ENCODE results near the gene DDIT4. TPM values are rescaled to one million over a fixed set of nuclear protein-coding genes. Genes with fewer than 3 reads are reported as not detected.

DDIT4 gene
- polyA plus RNA-seq, 3 donors: 26.1 to 611 (median 45.8) TPM

DNA sequence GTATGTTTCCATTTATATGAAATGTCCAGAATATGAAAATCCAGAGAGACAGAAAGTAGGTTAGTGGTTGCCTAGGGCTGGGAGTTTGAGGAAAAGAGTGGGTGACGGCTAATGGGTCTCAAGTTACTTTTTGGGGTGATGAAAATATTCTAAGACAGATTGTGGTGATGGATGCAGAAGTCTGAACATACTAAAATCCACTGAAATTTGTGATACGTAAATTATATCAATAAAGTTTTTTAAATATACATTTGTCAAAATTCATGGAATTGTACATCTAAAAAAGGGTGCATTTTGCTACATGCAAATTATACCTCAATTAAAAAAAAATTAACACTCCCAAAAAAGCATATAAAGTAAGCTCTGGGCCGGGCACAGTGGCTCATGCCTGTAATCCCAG lies 9.4 kb downstream of the DDIT4 start:
- 67% methylated on average over 1 of the region's 3 CpGs for WGBS (ENCODE audit: insufficient coverage)
- Mint-ChIP-seq H3K4me3 (no peak overlapping the region), H3K4me1 (peaks cover 30% of the 10 kb centered on the region), H3K27ac (peak overlapping the region in 1 of 7 donors; percentile 26), H3K27me3 (ENCODE audit: low read depth in 3 of 3) (peaks cover 0 to 6% (median 0%) of the 10 kb centered on the region in 3 donors), H3K9me3 (no peaks in the 10 kb centered on the region), H3K36me3 (no peaks in the 10 kb centered on the region)
- Histone ChIP-seq H3K4me3 (replicated peaks in 1 of 3; ENCODE audit: low read depth in 2 of 3, low read length in 3 of 3) (no peak overlapping the region), H3K9ac (ENCODE audit: insufficient read depth, low read length, poor library complexity, severe bottlenecking) (no peak overlapping the region), H3K4me1 (ENCODE audit: control insufficient read depth in 1 of 2, insufficient read depth in 2 of 2, low read length in 2 of 2) (peaks cover 23 to 34% of the 10 kb centered on the region in 2 donors), H2AFZ (ENCODE audit: insufficient read depth, low read depth, low read length, poor library complexity, severe bottlenecking) (no peak overlapping the region), H3K9me3 (replicated peaks in 1 of 2; ENCODE audit: control insufficient read depth in 1 of 2, insufficient read depth in 1 of 2, low read length in 2 of 2) (no peaks in the 10 kb centered on the region), H3K27me3 (ENCODE audit: control insufficient read depth in 2 of 2, insufficient read depth in 2 of 2, low read length in 2 of 2) (no peaks in the 10 kb centered on the region), H4K20me1 (ENCODE audit: insufficient read depth, low read length) (no peaks in the 10 kb centered on the region), H3K36me3 (replicated peaks in 1 of 2; ENCODE audit: control insufficient read depth in 1 of 2, insufficient read depth in 2 of 2, low read length in 2 of 2) (no peaks in the 10 kb centered on the region), H3K4me2 (replicated peaks; ENCODE audit: extremely low read depth, low read length, poor library complexity, severe bottlenecking) (no peak overlapping the region), H3K79me2 (ENCODE audit: insufficient read depth, low read length) (no peaks in the 10 kb centered on the region), H3K27ac (ENCODE audit: low read depth in 1 of 2, low read length in 2 of 2) (no peak overlapping the region)
- TF ChIP-seq, protein P1, sequence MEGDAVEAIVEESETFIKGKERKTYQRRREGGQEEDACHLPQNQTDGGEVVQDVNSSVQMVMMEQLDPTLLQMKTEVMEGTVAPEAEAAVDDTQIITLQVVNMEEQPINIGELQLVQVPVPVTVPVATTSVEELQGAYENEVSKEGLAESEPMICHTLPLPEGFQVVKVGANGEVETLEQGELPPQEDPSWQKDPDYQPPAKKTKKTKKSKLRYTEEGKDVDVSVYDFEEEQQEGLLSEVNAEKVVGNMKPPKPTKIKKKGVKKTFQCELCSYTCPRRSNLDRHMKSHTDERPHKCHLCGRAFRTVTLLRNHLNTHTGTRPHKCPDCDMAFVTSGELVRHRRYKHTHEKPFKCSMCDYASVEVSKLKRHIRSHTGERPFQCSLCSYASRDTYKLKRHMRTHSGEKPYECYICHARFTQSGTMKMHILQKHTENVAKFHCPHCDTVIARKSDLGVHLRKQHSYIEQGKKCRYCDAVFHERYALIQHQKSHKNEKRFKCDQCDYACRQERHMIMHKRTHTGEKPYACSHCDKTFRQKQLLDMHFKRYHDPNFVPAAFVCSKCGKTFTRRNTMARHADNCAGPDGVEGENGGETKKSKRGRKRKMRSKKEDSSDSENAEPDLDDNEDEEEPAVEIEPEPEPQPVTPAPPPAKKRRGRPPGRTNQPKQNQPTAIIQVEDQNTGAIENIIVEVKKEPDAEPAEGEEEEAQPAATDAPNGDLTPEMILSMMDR (IDR thresholded peaks at IDR 0.05): no peak
- intact Hi-C loops (cut with micrococcal nuclease): no loop called here
- no peak for DNase-seq

DNA sequence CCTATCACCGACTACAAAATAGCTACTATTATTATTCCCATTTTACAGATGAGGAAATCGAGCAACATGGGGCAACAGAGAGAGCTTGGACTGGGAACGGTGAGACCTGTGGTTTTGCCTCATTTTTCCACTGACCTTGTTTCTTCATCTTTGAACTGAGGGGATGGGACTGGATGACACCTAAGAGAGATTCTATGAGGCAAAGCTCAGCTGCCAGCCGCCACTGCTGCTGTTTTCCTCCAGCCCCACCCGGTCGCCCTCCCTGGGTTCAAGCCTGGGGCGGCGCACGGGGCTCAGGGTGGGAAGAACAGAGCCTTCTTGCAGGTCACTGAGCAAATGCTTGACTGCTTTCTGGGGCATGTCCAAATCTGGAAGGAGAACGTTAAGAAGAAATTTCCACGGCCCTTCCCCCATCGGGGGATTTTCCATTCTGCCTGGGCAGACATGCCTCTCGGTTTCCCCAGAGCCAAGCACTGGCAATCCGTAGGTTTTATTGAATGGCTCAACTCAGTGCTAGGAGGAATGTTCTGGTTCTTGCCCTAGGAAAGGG lies 12.3 kb downstream of the DDIT4 start:
- Histone ChIP-seq H3K9ac (ENCODE audit: insufficient read depth, low read length, poor library complexity, severe bottlenecking) (no peak overlapping the region), H3K79me2 (ENCODE audit: insufficient read depth, low read length) (no peaks in the 10 kb centered on the region), H3K4me2 (replicated peaks; ENCODE audit: extremely low read depth, low read length, poor library complexity, severe bottlenecking) (no peak overlapping the region), H3K9me3 (replicated peaks in 1 of 2; ENCODE audit: control insufficient read depth in 1 of 2, insufficient read depth in 1 of 2, low read length in 2 of 2) (no peaks in the 10 kb centered on the region), H3K4me1 (ENCODE audit: control insufficient read depth in 1 of 2, insufficient read depth in 2 of 2, low read length in 2 of 2) (peaks cover 23 to 34% of the 10 kb centered on the region in 2 donors), H2AFZ (ENCODE audit: insufficient read depth, low read depth, low read length, poor library complexity, severe bottlenecking) (no peak overlapping the region), H3K27ac (ENCODE audit: low read depth in 1 of 2, low read length in 2 of 2) (no peak overlapping the region), H3K27me3 (ENCODE audit: control insufficient read depth in 2 of 2, insufficient read depth in 2 of 2, low read length in 2 of 2) (no peaks in the 10 kb centered on the region), H3K4me3 (replicated peaks in 1 of 3; ENCODE audit: low read depth in 2 of 3, low read length in 3 of 3) (no peak overlapping the region), H4K20me1 (ENCODE audit: insufficient read depth, low read length) (no peaks in the 10 kb centered on the region), H3K36me3 (replicated peaks in 1 of 2; ENCODE audit: control insufficient read depth in 1 of 2, insufficient read depth in 2 of 2, low read length in 2 of 2) (no peaks in the 10 kb centered on the region)
- H3K27me3 Mint-ChIP-seq (ENCODE audit: low read depth in 3 of 3): peaks cover 0 to 6% (median 0%) of the 10 kb centered on the region in 3 donors
- intact Hi-C loops (cut with micrococcal nuclease): no loop called here
- no peak overlapping the region for H3K4me3 Mint-ChIP-seq
- peak overlapping the region in 5 of 7 donors; percentile 10 to 50 (median 34) for H3K27ac Mint-ChIP-seq
- TF ChIP-seq, protein P1 (IDR thresholded peaks at IDR 0.05): no peak
- H3K9me3 Mint-ChIP-seq: no peaks in the 10 kb centered on the region
- no peaks in the 10 kb centered on the region for H3K36me3 Mint-ChIP-seq
- DNase-seq: no peak
- WGBS (ENCODE audit: insufficient coverage): 85% methylated on average over 8 of the region's 14 CpGs
- H3K4me1 Mint-ChIP-seq: peaks cover 24% of the 10 kb centered on the region
